HepG2 (cell line): Measurements from ENCODE around the gene RHOC. TPM values are rescaled to one million over a fixed set of nuclear protein-coding genes. Genes with fewer than 3 reads are reported as not detected.

Experiments used
- CSRNP2 ChIP-seq: sonication (generic); formaldehyde crosslinking; conservative IDR thresholded peaks from 2 replicates; pipeline ENCODE4 v1.8.0; 2022; ENCODE audit warnings: low read depth, missing genetic modification reagents
- MEF2D ChIP-seq: sonication (generic); formaldehyde crosslinking; IDR thresholded peaks from 2 replicates; pipeline ENCODE4 v1.5.1; 2020; ENCODE audit warnings: mild to moderate bottlenecking, missing genetic modification reagents
- MYPOP ChIP-seq: sonication (generic); formaldehyde crosslinking; IDR thresholded peaks from 2 replicates; pipeline ENCODE4 v1.8.1; 2023; ENCODE audit warnings: mild to moderate bottlenecking, moderate library complexity, missing genetic modification reagents
- NCOA2 ChIP-seq: sonication (generic); formaldehyde crosslinking; IDR thresholded peaks from 2 replicates; pipeline ENCODE4 v1.8.0; 2022; ENCODE audit warnings: inconsistent platforms
- NFAT5 ChIP-seq: sonication (generic); formaldehyde crosslinking; IDR thresholded peaks from 2 replicates; pipeline ENCODE4 v1.4.0; 2020; ENCODE audit warnings: missing genetic modification reagents
- NFE2 ChIP-seq: sonication (generic); formaldehyde crosslinking; IDR thresholded peaks from 2 replicates; pipeline ENCODE4 v1.4.0; 2020; ENCODE audit warnings: missing genetic modification reagents
- RNF2 ChIP-seq: fragments of 450-650 bp; conservative IDR thresholded peaks from 2 replicates; pipeline ENCODE4 v1.6.1; 2016; ENCODE audit warnings: low read depth
- SPEN ChIP-seq: sonication (generic); formaldehyde crosslinking; IDR thresholded peaks from 2 replicates; pipeline ENCODE4 v1.5.1; 2020; ENCODE audit warnings: low read depth, mild to moderate bottlenecking, missing genetic modification reagents
- WIZ ChIP-seq: sonication (generic); formaldehyde crosslinking; IDR thresholded peaks from 2 replicates; pipeline ENCODE4 v1.5.1; 2020; ENCODE audit warnings: mild to moderate bottlenecking, missing genetic modification reagents
- ZNF12 ChIP-seq: sonication (generic); formaldehyde crosslinking; IDR thresholded peaks from 2 replicates; pipeline ENCODE4 v1.5.0; 2020; ENCODE audit warnings: missing genetic modification reagents
- ZNF17 ChIP-seq: sonication (generic); formaldehyde crosslinking; IDR thresholded peaks from 2 replicates; pipeline ENCODE4 v1.5.0; 2020; ENCODE audit warnings: mild to moderate bottlenecking, missing genetic modification reagents
- ZNF18 ChIP-seq: sonication (generic); formaldehyde crosslinking; IDR thresholded peaks from 2 replicates; pipeline ENCODE4 v1.8.0; 2022; ENCODE audit warnings: mild to moderate bottlenecking, missing genetic modification reagents; ENCODE audit not compliant: insufficient replicate concordance
- ZNF24 ChIP-seq: fragments of 450-650 bp; IDR thresholded peaks from 2 replicates; pipeline ENCODE4 v1.6.1; 2017; ENCODE audit warnings: antibody characterized with exemption, mild to moderate bottlenecking
- ZNF281 ChIP-seq: sonication (generic); formaldehyde crosslinking; IDR thresholded peaks from 2 replicates; pipeline ENCODE4 v1.4.0; 2020; ENCODE audit warnings: missing genetic modification reagents, borderline replicate concordance
- ZNF747 ChIP-seq: sonication (generic); formaldehyde crosslinking; IDR thresholded peaks from 2 replicates; pipeline ENCODE4 v1.8.1; 2023; ENCODE audit warnings: missing genetic modification reagents, mild to moderate bottlenecking, borderline replicate concordance
- polyA plus RNA-seq, 8 experiments: library from polyadenylated mRNA; depleted of rRNA in 3 of 8; stranded (reverse) in 7 of 8; unstranded in 1 of 8; fragments of >200 nt; fragmentation: Illumina TruSeq in 4 of 8; extraction: Trizol in 4 of 8; gene quantifications; 2 replicates each; pipeline versions ENCODE4 v1.2.1 to v1.2.3, GENCODE V29; 2011 to 2016; ENCODE audit warnings: low read depth in 4 of 8, missing spikeins in 1 of 8, mixed read lengths in 1 of 8; ENCODE audit not compliant: insufficient read depth in 1 of 8
- total RNA-seq, 5 experiments: library from RNA; depleted of rRNA; stranded (reverse); fragments of >200 nt; fragmentation: Illumina TruSeq; extraction: Trizol; gene quantifications; 2 replicates each; pipeline ENCODE4 v1.2.3, GENCODE V29; 2016; ENCODE audit warnings: low read depth in 1 of 5

RHOC gene
- total and polyA plus RNA-seq, 2 of the 13 experiments (the other 11 are each of a cell fraction or from before 2014, with no cell fraction given) = 64.3 to 182 TPM

- TF ChIP-seq ZNF18 (CRISPR knock-in tag) = no peak
- no peak for TF ChIP-seq MEF2D (CRISPR knock-in tag)
- TF ChIP-seq NCOA2 (CRISPR knock-in tag) = no peak
- no peak for TF ChIP-seq ZNF747 (CRISPR knock-in tag)
- no peak for TF ChIP-seq ZNF281 (CRISPR knock-in tag)
- TF ChIP-seq ZNF12 = no peak
- TF ChIP-seq ZNF17 (CRISPR knock-in tag) = no peak
- no peak for TF ChIP-seq MYPOP (CRISPR knock-in tag)
- TF ChIP-seq ZNF24 = no peak
- peak; percentile 62 for TF ChIP-seq SPEN
- 0 out of 2 replicates have a peak, but pooled peaks have one; percentile 19 for TF ChIP-seq RNF2
- TF ChIP-seq NFAT5 (CRISPR knock-in tag) = no peak
- TF ChIP-seq WIZ (CRISPR knock-in tag) = no peak
- TF ChIP-seq NFE2 (CRISPR knock-in tag) = no peak
- no peak for TF ChIP-seq CSRNP2 (CRISPR knock-in tag)
Observed at GRCh38 chr1:112707221-112708001, 484 bp upstream of the RHOC start (continued).
